RCC 7860 (cell line): ENCODE data around the gene FUT2.

Experiments
- DNase-seq: peaks from one replicate; pipeline ENCODE4 v3.0.0-alpha.2; 2015; ENCODE audit warnings: low spot score
- FAIRE-seq: peaks from 2 replicates; lab custom pipeline; 2012; peaks lifted over from hg19 to GRCh38; lab: Jason Lieb, UNC

Gene FUT2

DNA sequence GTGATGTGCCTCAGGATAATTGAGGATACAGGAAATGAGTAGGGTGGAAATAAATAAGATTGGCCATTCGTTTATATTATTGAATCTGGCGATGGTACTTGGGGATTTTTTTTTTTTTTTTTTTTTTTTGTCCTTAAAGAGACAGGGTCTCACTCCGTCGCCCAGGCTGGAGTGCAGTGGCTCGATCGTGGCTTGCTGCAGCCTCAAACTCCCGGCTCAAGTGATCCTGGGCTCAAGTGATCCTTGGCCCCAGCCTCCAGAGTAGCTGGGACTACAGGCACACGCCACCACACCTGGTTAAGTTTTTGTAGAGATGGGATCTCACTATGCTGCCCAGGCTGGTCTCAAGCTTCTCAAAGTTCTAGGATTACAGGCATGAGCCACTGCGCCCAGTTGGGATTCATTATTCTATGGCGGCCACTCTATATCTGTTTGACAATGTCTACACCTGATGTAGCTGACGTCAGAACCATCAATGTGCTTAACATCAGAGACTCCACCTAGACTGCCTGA, 26.5 kb downstream of the FUT2 start:
- no peak for FAIRE-seq

DNA sequence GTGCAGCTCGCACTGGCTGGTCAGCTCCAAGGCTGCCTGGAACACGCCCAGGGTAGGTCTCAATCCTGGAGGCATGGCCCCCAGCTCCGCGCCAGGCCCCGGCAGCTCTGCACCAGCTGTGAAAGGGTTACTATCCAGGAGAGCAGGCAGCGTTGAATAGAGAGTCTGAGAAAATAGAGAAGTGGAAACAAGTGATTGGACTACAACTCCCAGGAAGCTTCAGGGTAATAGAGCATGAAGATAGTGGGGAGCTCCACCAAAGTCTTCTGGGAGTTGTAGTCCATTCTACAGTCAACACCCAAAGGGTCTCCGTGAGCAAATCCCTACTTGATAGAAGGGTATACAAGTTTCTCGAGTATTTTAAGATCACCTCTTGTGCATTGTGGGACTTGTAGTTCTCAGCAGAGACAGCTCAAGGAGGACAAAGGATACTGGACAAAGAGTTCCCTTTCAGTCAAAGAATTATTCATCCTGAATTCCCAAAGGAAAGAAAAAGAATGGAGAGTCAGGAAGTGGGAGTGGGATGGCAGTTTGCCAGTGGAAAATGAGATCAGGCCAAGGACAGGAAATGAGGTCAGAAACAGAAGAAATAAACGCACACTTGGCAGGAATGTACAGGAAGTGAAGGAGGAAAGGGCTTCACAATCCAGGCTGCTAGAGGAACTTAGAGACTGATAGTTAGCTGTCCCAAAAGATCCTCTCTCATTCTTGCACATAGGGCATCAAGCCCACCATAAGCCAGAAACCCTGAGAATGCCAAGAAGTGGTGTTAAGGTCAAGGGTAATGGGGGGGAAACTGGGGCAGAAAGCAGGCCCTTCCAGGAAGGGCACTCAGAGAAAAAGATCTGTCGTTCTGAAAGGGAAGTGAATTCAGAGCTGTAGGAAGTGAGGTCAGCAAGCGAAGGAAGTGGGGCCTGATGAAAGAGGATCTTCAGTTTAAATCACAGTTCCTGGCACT, 29.3 kb downstream of the FUT2 start:
- no peak for FAIRE-seq

More for the DNA sequence above, 26.5 kb downstream of the FUT2 start:
- no peak for DNase-seq

DNA sequence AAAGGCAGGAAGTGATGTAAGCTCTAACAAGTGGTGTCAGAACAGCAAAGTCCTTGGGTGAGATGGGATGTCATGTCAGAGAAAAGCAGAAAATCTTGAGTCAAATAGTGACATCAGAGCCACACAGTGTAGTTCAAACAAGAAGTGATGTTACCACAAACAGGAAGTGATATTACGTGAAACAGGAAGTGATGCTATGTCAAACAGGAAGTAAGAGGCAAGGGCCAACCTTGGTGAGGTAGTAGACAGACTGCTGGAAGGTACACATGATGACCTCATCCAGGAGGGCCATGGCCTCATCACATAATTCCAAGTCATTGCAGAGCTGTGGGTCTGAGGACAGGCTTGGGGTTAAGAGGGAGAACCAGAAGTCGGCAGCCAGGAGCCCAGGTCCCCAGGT, 30.8 kb downstream of the FUT2 start:
- FAIRE-seq: no peak

More for the DNA sequence above, 29.3 kb downstream of the FUT2 start:
- DNase-seq: peak; percentile 70

GRCh38 chr19:48728911-48729664, 33.3 kb downstream of the FUT2 start:
- FAIRE-seq: no peak
- DNase-seq: no peak

More for the DNA sequence above, 30.8 kb downstream of the FUT2 start:
- DNase-seq: no peak

GRCh38 chr19:48731452-48731851, 35.7 kb downstream of the FUT2 start:
- no peak for FAIRE-seq
- no peak for DNase-seq

- FAIRE-seq: no peak
- no peak for DNase-seq
These were observed 38.9 kb downstream of the FUT2 start for GRCh38 chr19:48734625-48735024.

DNA sequence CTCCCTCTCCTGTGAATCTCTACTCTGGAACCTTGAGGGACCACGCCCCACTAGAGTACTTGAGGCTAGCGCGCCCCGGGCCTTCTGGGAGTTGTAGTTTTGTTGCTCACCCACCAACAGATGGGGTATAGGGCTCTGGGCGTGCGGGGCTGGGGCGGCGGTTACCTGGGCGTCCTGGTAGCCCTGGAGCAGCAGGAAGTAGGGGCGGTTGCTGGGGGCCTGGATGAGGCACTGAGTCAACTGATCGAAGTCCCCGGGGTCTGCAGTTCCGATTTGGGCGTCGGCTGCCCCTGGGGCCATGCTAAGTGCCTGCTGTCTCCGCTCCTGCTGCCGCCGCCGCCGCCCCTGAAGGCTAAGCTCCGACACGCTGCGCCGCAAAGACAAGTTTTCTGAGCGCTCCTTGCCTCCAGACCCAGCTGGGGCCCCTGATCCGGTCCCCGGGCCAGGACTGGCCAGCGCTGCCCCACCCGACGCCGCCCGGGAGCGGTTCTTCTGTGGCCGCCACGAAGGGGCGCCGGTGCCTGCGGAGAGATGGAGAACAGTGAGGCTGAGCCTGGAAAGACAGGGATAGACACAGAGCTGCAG, 39.4 kb downstream of the FUT2 start:
- no peak for DNase-seq

GRCh38 chr19:48737360-48737998, 41.7 kb downstream of the FUT2 start:
- FAIRE-seq: no peak
- no peak for DNase-seq

More for the DNA sequence above, 39.4 kb downstream of the FUT2 start:
- FAIRE-seq: no peak

DNA sequence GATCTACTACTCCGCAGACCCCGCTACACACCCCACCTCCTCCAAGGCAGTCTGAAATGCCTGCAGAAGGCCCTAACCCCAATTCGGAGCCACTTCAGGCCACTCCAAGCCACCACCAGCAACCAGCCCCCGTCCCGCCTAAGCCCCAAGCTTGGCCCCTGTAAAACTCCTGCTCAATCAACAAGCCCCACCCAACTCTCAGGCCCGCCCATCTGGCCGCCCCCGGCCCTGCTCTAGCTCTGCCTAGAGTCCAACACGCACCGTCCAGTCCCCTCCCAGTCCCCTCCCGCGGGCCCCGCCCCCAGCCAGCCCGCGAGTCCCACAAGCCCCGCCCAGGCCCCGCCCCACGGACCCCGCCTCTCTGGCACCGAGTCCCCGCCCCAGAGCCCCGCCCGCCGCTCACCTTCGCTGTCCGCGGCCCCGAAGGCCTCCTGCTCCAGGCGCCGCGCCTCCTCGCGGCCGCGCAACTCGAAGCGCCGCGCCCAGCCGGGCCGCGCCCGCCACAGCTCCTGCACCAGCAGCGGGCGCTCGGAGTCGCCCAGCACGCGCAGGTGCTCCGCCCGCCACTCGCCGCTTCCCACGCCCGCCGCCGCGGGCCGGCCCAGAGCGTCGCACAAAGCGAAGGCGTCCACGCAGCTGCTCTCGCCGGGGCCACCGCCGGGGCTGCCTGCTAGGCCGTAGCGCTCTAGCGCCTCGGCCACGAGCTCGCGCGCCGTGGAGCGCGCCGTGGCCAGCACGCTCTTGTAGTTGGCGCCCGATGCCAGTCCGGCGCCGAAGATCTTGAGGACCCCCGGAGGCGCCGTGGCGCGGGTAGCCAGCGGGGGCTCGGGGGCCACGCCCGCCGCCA, 43.0 kb downstream of the FUT2 start:
- DNase-seq (peak; percentile 35), FAIRE-seq (no peak)

GRCh38 chr19:48739404-48740163, 43.8 kb downstream of the FUT2 start:
- FAIRE-seq (no peak), DNase-seq (no peak)

DNA sequence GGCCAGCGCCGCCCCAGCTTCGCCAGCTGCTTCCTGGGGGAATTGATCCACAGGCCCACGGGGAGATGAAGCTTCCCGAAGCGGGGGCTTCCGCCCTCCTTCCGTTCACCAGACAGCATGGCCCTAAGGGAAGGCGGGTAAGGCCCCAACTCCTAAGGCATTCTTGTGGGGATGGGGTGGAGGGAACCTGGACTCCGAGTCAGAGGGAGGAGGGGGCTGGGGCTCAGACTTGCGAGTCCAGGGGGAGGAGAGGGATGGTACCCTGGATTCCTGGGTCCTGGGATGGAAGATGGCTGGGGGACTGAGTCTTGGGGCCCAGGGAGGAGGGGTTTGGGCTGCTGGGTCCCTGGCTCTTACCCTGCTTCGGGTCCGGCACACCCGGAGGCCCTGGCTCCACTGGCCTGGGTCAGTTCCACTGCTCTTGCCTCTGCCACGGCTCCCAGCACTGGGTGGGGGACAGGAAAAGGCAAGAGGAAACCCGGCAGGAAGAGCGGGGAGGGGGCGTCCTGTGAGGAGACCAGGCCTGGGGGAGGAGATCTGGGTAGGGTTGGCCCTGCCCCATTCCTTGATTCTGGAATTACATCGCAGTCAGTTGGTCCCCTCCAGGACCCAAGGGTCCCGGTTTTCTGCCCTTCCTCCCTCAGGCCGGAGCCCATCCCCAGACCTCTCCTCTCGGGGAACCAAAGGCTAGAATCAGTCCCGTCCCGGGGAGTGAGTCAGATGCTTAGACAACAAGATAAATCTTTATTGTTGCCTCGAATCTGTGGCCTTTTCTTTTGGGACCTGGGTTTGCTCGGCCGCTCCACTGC, 44.6 kb downstream of the FUT2 start, which contains the start of gene RASIP1:
Gene RASIP1, minus strand, starts transcription at position 447 of the 809 bp plus-strand sequence. Its CDS starts 328 bp downstream, at position 119.
- FAIRE-seq: no peak
- no peak for DNase-seq

DNA sequence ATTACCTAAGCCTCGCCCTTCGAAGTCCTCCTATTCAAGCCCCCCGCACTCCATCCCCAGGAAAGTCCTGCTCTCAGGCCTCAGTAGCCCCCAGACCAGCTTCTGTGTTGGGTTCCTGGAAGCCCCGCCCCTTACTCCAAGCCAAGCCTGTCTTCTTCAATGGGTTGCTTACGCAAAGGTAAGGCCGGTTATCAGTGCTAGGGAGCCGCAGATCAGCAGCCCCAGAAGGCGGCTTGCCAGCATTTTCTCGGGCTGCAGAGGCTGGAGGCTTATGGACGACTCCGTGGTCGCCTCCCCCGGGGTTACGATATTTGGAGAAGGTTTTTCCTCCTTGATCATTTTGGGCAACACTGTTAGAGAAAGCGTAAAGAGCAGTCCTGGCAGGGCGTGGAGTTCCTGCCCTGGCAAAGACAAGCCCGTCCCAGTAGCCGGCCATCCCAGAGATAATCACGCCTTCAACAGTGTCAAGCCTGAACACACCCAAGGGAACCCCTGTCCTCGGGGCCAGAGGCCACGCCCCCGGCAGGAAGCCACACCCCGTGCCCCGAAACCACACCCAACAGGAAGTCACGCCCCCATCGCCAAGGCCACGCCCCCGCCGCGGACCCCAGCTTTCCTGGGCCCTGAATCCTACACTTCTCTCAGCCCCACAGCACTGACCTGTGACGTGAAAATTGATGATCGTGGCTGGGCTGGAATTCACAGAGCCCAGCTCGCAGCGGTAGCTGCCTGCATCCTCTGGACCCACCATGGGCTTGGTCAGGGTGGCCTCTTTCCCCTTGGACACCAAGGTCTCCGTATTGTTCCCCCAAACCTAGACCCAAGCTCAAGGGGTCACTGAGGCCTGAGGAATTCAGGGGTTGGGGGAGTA, 45.6 kb downstream of the FUT2 start:
- no peak for DNase-seq
- FAIRE-seq: no peak

DNA sequence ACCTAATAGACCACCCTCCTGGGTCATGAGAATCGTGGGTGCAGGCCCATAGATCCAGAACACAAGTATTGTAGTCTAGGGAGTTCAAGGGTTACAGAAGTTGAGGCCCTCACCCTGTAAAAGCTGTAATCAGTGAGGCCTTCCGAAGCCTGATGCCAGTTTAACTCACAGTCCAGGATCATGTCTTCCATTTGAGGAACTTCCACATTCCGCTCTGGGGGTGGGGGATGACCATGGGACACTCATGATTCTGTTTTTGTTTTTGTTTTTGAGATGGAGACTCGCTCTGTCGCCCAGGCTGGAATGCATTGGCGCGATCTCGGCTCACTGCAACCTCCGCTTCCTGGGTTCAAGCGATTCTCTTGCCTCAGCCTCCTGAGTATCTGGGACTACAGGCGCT, 46.3 kb downstream of the FUT2 start:
- no peak for DNase-seq
- no peak for FAIRE-seq

GRCh38 chr19:48745208-48745995, 49.6 kb downstream of the FUT2 start:
- peak; percentile 4 for DNase-seq

DNA sequence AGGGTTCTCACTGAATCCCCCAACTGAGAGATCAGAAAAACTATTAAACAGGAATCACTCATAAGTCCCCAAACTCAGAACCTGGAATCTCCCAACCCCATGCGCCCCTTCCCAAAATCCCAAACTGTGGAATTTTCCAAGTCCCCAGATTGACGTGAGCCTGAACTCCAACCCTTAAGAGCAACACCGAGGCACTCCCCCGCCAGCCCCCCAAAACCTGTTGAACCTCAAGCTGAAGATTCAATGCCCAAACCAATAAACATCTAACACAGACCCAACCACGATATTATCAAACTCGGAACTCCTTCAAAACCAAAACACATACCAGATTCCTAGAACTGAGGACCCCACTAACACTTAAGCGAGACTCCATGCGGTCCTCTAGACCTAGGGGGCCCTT, 50.3 kb downstream of the FUT2 start:
- DNase-seq (no peak), FAIRE-seq (no peak)

More at GRCh38 chr19:48745208-48745995, 49.6 kb downstream of the FUT2 start:
- FAIRE-seq: no peak
